ENCODE measurements around the gene FMNL1.
A peak's percentile ranks its signal among the peaks of the same experiment; 100 is the strongest.

The FMNL1 gene

GRCh38 chr17:45289301-45290268 lies 67.9 kb downstream of the FMNL1 start:
- H3K4me3 ChIP-seq (replicated peaks; ENCODE audit: low read depth, low read length) = no peak overlapping the region
- TF ChIP-seq, protein P1, sequence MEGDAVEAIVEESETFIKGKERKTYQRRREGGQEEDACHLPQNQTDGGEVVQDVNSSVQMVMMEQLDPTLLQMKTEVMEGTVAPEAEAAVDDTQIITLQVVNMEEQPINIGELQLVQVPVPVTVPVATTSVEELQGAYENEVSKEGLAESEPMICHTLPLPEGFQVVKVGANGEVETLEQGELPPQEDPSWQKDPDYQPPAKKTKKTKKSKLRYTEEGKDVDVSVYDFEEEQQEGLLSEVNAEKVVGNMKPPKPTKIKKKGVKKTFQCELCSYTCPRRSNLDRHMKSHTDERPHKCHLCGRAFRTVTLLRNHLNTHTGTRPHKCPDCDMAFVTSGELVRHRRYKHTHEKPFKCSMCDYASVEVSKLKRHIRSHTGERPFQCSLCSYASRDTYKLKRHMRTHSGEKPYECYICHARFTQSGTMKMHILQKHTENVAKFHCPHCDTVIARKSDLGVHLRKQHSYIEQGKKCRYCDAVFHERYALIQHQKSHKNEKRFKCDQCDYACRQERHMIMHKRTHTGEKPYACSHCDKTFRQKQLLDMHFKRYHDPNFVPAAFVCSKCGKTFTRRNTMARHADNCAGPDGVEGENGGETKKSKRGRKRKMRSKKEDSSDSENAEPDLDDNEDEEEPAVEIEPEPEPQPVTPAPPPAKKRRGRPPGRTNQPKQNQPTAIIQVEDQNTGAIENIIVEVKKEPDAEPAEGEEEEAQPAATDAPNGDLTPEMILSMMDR (IDR thresholded peaks at IDR 0.05; ENCODE audit: low read length, missing control alignments) = no peak
- no peak for DNase-seq (ENCODE audit: low read depth)

DNA sequence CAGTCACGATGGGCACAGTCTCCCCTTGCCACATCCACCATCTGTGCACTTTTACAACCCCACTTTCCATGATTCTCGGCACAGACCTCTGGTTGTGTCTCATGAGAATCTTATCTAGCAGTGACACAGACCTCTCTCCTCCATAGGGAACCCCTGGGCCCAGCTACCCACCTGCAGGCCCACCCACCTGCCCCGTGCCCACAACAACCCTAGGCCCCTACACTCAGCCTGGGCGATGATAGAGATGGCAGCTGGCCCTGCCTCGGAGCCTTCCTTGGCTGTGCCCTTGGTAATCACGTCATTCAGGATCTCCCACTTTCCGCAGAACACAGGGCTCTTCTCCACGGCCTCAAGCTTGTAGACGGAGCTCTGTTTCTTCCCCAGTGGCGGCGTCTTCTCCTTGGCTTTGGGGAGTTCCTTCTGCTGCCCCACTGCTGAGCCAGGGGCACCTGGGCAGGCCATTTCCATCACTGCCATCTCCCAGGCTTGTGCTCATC lies 68.6 kb downstream of the FMNL1 start:
- no peak for DNase-seq (ENCODE audit: low read depth)
- TF ChIP-seq, protein P1 (IDR thresholded peaks at IDR 0.05; ENCODE audit: low read length, missing control alignments) = no peak

DNA sequence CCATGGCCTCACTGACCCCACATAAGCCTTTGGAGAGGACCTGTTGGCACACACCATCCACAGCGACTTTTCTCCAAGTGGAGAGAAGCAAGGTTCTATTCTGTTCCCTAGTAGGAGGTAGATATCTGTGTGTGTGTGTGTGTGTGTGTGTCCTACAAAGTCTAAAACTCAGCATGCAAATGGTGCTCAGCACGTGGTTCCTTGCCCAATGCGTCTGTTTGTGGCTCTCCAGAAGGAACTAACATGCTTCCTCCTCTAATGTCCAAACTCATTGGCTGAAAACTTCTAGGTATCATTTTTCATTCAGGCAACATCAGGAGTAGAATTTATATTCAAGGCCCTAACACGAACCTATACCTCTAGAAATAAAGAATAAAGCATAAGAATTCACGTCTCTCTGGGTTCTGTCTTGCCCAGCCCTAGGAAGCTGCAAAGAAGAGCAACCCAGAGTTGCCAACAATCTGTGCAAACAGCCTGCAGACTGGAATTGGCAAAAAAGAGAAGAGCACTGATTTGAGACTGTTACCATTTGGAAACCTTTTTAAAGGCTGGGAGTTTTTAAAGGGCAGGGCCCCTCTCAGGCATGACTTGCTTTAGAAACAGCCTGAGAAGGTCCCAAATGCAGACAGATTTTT lies 69.6 kb downstream of the FMNL1 start:
- H3K4me3 ChIP-seq (replicated peaks; ENCODE audit: low read depth, low read length) = no peak overlapping the region
- DNase-seq (ENCODE audit: low read depth) = no peak
- TF ChIP-seq, protein P1 (IDR thresholded peaks at IDR 0.05; ENCODE audit: low read length, missing control alignments) = no peak

More for the DNA sequence above, 68.6 kb downstream of the FMNL1 start:
- no peak overlapping the region for H3K4me3 ChIP-seq (replicated peaks; ENCODE audit: low read depth, low read length)

DNA sequence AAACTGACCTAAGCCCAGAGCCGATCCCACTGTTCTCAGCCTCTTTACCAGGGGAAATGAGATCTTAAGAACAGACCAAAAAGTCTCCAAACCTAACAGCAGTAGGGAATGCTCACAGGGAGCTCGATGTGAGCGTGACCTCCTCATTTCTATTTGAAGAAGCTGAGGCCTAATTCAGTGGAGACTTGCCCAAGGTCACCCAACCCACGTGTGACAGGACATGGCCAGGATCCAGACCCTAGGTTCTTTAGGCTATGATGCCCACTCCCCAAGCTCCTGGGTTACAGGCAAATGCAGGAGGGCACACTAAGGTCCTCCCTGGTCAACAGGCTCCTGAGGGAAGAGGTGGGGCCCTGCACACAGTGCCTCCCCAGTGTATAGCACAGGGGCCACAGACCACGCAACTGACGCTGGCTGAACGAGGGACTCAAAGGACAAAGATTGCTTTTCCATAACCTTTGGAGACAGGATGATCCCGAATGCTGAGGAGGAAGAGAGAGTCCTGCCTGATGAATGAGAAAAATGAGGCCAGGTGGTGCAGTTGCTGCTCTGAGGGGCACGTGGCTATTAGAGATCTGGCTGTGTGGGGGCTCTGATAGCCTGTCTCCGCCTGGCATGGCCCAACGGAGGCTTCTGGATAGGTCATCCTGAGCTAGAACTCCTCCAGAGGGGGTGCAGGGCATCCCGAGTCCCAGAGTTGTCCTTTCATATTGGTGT lies 71.2 kb downstream of the FMNL1 start:
- TF ChIP-seq, protein P1 (IDR thresholded peaks at IDR 0.05; ENCODE audit: low read length, missing control alignments) = no peak
- H3K4me3 ChIP-seq (replicated peaks; ENCODE audit: low read depth, low read length) = no peak overlapping the region
- DNase-seq (ENCODE audit: low read depth) = no peak

DNA sequence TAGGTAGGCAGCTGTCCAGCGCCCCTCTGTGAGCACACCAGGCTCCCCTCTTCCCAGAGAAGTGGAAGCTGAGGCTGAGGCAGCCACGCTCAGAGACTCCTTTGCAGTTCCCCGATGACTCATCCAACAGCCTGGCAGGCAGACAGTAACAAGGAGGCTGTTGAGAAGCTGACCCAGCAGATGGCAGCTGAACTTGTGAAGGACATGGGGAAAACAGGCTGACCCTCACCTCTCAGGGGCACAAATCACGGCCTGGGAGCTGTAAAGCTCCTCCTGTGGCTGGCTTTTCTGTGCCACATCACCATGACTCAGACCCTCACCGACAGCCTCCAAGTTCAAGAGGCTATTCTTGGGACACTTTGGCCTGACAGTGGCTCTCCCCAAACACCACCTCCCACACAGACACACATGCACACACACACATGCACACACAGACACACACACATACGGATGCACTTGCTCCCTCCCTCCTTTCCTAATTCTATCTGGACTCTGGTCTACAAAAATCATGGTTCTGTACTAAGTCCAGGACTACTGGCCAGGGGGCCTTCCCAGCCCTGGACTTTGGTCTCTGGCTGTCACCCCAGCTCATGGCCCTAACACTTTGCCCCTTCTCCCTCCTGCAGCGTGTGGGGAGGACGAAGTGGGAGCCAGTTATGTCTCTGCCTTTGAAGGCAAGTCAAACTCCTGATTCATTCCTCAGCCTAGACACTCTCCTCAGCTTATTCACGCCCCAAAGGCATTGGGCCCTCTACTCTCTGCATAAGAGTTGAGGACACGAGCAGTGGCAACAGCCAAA lies 71.9 kb downstream of the FMNL1 start:
- TF ChIP-seq, protein P1 (IDR thresholded peaks at IDR 0.05; ENCODE audit: low read length, missing control alignments) = peak; percentile 17
- no peak overlapping the region for H3K4me3 ChIP-seq (replicated peaks; ENCODE audit: low read depth, low read length)
- DNase-seq (ENCODE audit: low read depth) = peak; percentile 87

DNA sequence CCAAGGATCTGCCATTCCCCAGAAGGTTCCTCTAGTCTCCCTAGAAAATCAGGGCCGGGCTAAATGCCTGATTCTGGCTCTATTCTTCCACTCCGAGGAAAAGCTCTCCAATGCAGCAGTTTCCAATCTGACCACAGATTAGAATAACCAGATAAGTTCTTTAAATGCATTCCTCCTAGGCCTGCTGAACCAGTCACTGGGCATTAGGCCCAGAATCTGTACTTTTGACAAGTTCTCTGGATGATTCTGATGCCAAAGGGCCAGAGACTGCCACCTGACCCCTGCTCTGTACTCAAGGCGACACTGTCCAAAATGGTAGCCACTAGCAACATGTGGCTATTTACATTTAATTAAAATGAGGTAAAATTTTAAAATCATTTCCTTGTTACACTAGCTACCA lies 72.8 kb downstream of the FMNL1 start:
- peak; percentile 86 for DNase-seq (ENCODE audit: low read depth)
- no peak overlapping the region for H3K4me3 ChIP-seq (replicated peaks; ENCODE audit: low read depth, low read length)

More for the DNA sequence above, 72.8 kb downstream of the FMNL1 start:
- TF ChIP-seq, protein P1 (IDR thresholded peaks at IDR 0.05; ENCODE audit: low read length, missing control alignments) = no peak

All from fibroblast of pulmonary artery (primary cell).